ENCODE data around the gene C1QB.
"Not testable (repeated sequence)": the region's sequence is repeated elsewhere in the genome, so short reads cannot be mapped to it uniquely, and the experiment has no call there.

C1QB gene

DNA sequence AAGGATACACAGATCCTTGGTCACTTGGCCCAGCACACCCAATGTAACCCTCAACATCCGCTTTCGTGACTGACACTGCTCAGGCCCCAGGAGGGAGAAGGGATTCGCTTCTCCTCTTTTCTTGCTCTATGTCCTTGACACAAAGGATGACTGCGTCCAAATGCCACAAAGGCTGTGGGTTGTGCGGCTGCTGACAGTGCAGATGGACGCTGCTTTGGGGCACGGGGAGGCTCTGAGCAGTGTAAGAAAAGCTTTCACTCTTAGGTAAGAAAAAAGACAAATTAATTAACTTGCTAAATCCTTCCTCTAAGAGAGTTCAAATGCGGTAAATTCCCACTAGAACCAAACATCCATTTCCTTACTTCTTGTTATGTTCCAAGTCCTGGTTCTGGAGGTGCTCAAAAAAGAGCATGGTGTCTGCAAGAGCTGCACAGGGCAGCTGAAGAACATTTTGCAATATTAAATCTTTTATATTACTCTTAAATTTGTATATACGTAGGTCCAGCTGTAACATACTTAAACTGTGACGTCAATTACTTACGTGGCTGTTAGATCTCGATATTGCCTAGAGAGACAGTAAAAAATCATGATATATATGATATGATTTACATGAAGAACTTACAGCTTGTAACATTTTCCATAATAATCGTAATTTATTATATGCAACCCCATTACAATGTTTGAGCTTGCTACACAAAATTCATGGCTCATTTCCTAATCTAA, 38.2 kb downstream of the C1QB start:
- no peak for DNase-seq (ENCODE audit: extremely low read depth in 1 of 2, low read depth in 1 of 2)

DNA sequence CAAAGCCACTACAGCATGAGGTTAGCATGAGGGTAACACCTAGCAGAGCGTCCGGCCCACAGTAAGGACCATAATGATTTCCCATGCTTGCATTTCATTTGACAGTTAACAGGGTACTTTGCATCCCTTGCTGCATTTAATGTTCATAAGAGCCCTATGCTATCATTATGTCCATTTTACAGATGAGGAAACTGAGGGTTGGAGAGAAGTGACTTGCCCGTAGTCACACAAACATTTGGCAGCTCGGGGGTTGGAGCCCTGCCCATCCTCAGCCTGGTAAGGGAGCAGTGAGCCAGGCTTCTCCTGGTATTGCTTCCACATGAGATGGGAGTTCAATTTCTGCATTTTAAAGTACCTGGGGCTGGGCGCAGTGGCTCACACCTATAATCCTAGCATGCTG, 41.1 kb downstream of the C1QB start:
- no peak for DNase-seq (ENCODE audit: extremely low read depth in 1 of 2, low read depth in 1 of 2)

DNA sequence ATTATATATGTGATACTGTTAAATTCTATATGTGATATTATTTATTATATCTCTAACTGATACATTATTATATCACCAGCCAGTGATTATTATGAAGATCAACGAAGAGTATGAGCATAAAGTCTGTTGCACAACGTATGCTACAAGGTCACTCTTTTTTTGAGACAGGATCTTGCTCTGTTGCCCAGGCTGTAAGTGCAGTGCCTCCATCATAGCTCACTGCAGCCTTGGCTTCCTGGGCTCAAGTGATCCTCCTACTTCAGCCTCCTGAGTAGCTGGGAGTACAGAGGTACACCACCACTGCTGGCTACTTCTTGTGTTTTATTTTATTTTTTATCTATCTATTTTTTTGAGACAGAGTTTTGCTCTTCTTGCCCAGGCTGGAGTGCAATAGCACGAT, 43.6 kb downstream of the C1QB start:
- no peak for DNase-seq (ENCODE audit: extremely low read depth in 1 of 2, low read depth in 1 of 2)

DNA sequence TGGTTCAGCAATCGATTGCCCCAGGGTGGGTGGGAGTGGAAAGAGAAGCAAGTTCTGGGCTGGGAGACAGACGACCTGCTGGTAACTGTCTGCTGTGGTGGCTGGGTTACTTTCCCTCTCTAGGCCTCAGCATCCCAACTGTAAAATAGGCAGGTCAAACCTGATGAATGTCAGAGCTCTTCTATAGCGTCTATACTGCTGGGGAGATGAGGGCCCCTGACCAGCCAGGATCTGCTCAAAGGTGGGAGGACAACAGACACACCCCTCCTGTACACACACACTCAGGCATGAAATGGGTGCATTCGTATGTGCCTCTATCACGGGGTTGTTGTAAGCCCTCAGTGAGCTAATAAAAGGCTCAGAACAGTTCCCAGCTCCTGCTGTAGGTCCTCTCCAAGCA, 44.9 kb downstream of the C1QB start:
- no peak for DNase-seq (ENCODE audit: extremely low read depth in 1 of 2, low read depth in 1 of 2)

DNA sequence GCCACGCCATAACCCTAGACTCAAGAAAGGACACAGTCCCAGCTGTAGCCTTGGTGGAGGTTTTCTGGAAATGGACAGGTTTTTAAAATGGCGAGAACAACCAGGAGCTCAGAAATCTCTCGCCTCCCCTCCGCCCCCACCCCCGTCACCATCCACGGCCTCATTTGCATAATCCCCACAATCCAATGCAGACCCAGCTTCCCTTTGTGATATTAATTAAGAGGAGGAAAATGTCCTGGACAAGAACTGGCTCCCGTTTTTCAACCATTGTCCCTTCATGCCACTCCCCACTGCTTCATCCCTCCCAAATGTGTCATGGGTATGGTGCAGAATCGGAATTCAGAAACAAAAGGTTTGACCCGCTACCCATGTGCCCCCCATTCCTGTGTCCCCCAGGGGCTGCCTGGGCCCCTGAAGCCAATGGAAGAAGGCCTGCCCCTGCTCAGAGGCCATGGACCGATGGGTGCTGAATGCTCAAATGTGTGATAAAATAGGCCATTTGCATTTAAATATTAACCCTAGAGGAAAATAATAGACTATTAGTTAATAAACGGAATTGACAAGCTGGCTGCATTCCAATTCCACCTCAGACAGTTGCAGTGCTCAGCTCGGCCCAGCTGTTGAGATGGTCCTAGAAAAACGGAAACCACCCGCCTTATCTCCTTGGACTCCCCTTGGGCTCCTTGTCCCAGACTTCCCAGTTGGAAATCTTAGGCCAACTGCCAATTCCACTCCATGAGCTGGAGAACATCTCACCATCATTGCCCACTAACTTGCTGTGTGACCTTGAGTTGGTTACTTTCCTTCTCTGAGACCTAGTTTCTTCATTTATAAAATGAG, 46.9 kb downstream of the C1QB start:
- no peak for DNase-seq (ENCODE audit: extremely low read depth in 1 of 2, low read depth in 1 of 2)

DNA sequence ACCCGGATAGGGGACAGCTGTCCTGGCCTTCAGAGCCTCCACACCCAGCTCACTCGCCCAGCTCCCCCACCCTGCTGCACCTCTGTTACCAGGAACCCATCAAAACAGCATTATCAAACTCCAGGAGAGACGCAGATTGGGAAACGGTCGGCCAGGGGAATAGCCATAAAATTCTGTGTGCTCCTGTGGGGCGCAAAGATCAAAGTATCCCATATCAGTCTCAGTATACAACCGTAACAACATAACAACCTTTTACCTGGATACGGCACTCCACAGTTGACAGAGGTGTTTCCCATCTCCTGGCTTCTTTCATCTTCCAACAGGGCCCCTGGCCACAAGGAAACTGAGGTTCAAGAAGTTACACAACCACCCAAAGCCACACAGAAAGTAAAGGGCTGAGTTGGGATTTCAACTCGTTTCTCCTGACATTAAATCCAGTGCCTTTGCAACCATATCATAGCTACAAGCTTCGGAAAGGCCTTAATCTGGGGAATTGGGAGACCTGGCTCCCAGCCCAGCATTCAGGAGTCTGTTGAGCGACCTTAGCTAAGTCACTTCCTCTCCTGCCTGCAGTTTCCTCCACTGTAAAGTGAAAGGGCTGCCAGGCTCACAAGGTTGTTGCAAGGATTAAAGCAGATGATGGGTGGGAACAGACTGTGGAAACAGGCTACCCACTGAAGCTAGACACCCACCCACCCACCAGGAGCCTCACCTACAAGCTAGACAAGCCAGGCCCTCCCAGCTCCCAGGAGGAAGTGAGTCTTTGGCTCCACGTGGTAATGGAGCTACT, 49.5 kb downstream of the C1QB start:
- no peak for DNase-seq (ENCODE audit: extremely low read depth in 1 of 2, low read depth in 1 of 2)

DNA sequence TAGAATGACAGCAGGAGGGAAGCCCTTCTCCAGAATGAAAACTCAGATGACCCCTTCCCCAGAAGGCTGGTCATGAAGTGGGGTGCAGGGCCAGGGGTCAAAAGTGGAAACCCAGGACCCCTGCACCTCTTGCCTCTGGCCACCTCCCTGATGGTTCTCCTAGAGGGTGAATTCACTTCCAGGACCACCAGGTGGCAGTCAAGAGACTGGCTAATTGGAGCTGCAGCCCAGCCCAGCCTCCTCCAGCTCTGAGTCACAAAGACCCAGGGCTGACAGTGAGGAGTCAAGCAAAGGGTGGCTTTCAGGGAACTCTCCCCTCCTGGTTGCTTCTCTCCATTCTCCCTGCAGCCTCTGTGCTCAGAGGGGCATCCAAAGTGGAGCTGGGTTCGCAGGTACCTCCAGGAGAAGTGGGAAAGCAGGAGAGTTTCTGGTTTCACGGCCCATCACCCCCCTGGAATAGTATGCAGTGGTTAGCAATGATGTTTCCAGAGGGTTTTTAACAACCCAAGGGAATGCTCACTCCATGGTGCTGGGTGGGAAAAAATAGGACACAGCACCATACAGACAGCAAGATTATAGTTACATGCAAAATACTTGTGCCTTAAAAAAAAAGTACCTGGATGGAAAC, 51.5 kb downstream of the C1QB start:
- DNase-seq (ENCODE audit: extremely low read depth in 1 of 2, low read depth in 1 of 2) = peak; percentile 45 to 71

DNA sequence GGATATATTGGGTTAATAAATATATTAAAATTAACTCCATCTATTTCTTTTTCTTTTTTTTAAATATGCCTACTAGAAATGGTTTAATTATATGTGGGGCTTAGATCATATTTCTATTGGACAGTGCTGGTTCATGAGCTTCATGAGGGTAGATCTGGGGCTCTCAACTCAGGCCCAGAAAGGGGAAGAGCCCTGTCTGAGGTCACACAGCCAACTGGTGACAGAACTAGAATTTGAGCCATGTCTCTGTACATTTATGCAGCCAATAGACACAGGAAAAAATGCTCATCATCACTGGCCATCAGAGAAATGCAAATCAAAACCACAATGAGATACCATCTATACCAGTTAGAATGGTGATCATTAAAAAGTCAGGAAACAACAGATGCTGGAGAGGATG, 52.5 kb downstream of the C1QB start:
- no peak for DNase-seq (ENCODE audit: extremely low read depth in 1 of 2, low read depth in 1 of 2)

DNA sequence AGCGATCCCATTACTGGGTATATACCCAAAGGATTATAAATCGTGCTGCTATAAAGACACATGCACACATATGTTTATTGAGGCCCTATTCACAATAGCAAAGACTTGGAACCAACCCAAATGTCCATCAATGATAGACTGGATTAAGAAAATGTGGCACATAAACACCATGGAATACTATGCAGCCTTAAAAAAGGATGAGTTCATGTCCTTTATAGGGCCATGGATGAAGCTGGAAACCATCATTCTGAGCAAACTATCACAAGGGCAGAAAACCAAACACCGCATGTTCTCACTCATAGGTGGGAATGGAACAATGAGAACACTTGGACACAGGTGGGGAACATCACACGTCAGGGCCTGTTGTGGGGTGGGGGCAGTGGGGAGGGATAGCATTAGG, 53.1 kb downstream of the C1QB start:
- DNase-seq (ENCODE audit: extremely low read depth in 1 of 2, low read depth in 1 of 2) = not testable (repeated sequence)

DNA sequence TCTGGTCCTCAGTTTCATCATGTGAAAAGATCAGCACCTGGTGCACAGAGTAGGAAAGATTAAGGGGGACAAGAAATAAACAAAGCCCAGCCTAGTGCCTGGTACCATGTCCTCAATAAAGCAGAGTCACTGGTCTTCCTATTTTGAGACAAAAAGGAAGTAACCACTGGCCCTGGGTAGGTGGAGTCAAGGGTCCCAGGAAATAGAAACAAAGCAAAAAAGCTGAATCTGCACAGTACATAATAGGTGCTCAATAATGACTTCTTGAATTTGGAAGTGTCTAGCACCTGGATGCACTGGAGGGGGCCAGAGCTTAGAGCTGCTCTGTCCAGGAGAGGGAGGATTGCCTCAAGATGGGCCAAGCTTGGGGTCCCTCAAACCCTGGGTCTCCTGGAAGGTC, 55.7 kb downstream of the C1QB start:
- no peak for DNase-seq (ENCODE audit: extremely low read depth in 1 of 2, low read depth in 1 of 2)

DNA sequence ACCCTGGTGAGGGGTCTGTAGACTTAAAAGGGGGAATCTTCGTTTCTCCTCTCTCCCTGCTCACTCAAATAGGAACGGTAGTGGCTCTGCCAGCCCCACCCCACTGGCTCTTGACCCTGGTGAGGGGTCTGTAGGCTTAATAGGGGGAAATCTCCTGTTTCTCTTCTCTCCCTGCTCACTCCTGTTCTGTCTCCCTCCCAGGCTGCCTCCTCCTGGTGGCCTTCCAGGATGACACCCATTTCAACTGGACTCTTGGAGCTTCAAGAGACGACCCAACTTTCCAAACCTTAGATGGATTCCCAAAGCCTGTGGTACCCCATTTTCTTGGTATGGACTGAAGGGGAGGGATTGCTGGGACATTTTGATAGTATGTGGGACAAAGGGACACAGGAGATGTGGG, 56.2 kb downstream of the C1QB start:
- DNase-seq (ENCODE audit: extremely low read depth in 1 of 2, low read depth in 1 of 2) = no peak

DNA sequence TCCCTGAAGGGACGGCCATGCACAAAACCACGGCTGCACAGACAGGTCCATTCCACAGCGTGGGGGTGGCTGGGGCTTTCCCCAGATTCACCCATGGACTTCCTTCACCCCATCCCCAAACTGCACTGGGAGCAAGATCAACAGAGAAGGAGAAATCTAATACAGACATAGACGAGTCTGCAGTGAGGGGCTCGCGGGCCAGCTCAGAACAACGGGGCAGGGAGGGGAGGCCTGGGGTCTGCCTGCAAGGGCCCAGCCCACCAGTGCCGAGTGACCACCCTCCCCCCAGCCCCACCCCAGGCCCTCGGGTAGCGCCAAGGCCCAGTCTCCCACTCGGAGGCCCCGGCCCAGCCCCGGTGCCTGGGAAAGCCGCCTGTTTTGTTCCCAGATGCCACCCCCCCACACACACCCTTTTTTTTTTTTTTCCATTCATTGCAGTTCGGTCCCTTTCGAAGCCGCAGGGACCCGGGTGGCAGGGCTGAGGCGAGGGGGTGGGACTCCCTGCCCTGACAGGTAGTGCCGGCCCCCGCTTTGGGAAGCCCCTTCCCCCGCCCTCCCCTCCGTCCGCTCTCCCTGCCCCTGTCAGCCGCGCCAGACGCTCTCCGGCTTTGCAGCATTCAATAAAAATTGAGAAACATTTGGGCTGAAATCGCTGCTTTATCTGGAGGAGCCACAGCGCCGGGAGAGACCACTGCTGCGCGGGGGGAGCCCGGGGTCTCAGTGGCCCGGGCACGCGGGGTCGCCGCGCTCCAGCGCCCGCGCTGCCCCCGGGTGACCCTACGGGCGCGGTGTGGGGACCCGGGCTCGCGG, 57.1 kb downstream of the C1QB start:
- no peak for DNase-seq (ENCODE audit: extremely low read depth in 1 of 2, low read depth in 1 of 2)

DNA sequence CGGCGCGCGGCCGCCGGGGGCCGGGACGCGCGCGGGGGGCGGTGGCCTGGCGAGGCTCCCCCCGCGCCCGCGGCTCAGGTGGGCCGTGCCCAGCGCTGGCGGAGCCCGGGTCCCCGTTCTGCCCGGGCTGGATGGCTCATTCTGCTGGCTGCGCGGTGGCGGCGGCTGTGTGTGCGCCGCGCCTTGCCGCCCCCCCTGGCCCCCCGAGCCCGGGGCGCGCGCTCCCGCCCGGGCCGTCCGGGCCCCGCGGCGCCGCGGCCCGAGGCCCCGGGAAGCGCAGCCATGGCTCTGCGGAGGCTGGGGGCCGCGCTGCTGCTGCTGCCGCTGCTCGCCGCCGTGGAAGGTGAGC, 57.6 kb downstream of the C1QB start, which contains the start of gene EPHB2:
Gene EPHB2 (plus strand): TSS at position 139 of the 349 bp plus-strand sequence. CDS start 144 bp downstream, at position 283.
- DNase-seq (ENCODE audit: extremely low read depth in 1 of 2, low read depth in 1 of 2) = no peak

DNA sequence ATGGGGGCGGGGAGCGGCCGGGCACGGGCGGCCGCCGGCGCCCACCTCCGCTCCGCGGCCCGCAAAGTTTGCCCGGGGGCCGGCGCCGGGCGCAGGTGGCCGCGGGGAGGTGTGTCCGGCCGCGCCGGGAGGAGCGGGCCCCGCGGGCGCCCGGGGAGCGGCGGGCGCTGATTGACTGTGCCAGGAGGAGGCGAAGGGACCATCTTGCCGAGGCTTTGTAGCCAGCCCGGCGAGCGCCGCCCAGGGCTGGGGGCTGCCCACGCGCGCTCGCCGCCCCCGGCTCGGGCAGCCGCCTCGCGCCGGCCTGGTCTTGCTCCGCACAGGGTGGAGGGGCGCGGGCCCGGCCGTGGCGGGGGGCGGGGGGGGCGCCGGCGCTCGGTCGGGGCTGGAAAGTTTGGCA, 58.0 kb downstream of the C1QB start:
- DNase-seq (ENCODE audit: extremely low read depth in 1 of 2, low read depth in 1 of 2) = no peak
